Left ventricle myocardium superior (tissue), 1 donor: Measurements from ENCODE around the gene E4F1. TPM values are rescaled to one million over a fixed set of nuclear protein-coding genes. Genes with fewer than 3 reads are reported as not detected.

Experiments used
- ATAC-seq: fragments of 200-7000 bp; cut with Tn5 transposase; one replicate; pipeline ENCODE4 v1.9.1; 2020; ENCODE audit warnings: mild to moderate bottlenecking, moderate library complexity
- DNase-seq: peaks from one replicate; pipeline ENCODE4 v3.0.0-alpha.2; 2020
- intact Hi-C: fragments of 100-400 bp; cut with micrococcal nuclease; formaldehyde crosslinking; loops from one replicate; pipeline ENCODE4 v1.11.0; 2022
- total RNA-seq: library from RNA; stranded (reverse); fragmentation: NEBNext Ultra II Directional; extraction: Animal tissue kit (Norgen Biotek cat#: 25700); gene quantifications from one replicate; pipeline ENCODE4 v1.2.1, GENCODE V29; 2021
- donor health status: DM: no; HTN: yes; CAD: no; lungs with severe emphysema.

E4F1 gene
- total RNA-seq, 1 donor from 2014 or later: 14.2 TPM

DNA sequence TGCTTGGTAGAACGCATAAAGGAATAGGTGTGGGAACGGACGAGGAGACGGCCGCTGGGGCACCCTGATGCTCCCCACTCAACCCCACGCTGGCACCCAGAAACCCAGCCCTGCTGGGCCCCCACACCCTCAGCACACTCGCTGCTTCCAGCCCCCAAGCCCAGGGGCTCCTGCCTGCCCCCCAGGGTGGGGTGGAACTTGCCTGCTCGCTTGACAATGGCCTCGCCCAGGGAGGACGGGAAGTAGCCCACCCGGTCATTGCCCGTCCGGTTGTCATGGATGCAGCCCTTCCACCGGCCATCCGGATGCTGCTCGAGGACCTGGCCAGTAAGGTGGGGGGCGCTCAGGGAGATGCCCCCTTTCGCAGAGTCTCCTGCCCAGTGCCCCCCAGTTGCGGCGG, 36.9 kb upstream of the E4F1 start:
- no peak for ATAC-seq
- intact Hi-C loops: no loop called here
- no peak for DNase-seq

DNA sequence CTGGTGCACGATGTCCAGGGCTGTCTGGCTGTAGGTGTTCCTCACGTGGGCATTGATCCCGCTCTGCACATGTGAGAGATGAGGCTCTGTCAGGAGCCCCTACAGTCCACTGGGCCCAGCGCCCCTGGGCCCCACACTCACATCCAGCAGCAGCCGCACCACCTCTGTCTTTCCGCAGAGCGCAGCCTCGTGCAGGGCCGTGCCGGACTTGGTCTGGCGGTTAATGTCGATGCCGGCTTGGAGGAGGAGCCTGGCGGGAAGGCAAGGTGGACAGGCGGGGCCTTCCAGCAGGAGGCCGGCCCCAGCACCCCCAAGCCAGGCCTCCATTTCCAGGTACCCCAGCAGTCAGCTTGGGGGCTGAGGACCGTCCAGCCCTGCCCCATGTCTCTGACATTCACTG, 36.2 kb upstream of the E4F1 start:
- intact Hi-C loops: no loop called here
- no peak for ATAC-seq
- DNase-seq: no peak

GRCh38 chr16:2188395-2188794, 35.0 kb upstream of the E4F1 start:
- intact Hi-C loops: no loop called here
- ATAC-seq (no peak), DNase-seq (no peak)

- DNase-seq: no peak
- ATAC-seq: no peak
- intact Hi-C loops: no loop called here
These were observed 34.0 kb upstream of the E4F1 start for GRCh38 chr16:2189252-2189893.

- intact Hi-C loops: no loop called here
- ATAC-seq: no peak
- no peak for DNase-seq
These were observed 33.3 kb upstream of the E4F1 start for GRCh38 chr16:2190002-2190658.

DNA sequence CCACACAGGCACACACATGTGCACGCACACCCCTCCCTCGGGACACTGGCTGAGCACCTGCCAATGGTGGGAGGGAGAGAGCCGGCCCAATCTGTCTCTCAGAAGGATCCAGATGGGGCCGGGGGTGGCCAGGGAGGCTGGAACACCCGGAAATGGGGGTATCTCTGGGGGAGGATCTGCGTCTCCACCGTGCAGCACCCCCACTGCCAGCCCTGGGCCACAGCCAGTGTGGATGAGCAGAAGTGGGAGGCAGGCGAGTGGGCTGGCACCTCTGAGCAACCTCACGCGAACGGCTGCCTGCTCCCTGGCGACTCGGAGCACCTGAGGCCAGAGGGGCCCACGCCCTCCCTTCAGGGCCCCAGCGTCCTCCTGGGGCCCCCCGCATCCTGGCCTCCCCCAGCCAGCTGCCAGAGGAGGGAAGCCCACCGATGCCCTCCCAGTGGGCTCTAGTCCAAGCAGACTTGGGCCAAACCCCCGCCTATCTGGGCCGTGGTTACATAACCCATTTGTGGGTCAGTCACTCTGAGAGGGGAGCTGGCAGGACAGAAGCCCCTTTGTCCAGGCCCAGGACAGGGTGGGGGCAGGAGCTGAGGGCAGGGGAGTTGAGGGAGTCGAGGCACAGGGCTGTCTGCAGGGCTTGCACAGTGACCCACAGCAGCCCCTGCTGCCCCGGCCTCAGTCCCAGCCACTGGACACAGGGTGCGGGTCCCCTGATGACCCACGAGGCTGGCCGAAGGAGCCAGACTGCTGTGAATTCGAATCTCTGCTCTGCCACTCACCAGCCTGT, 32.5 kb upstream of the E4F1 start:
- intact Hi-C loops: no loop called here
- ATAC-seq (no peak), DNase-seq (no peak)

GRCh38 chr16:2191446-2191706, 32.0 kb upstream of the E4F1 start:
- DNase-seq (peak; percentile 54), ATAC-seq (peak; percentile 59)
- intact Hi-C loops: no loop called here

DNA sequence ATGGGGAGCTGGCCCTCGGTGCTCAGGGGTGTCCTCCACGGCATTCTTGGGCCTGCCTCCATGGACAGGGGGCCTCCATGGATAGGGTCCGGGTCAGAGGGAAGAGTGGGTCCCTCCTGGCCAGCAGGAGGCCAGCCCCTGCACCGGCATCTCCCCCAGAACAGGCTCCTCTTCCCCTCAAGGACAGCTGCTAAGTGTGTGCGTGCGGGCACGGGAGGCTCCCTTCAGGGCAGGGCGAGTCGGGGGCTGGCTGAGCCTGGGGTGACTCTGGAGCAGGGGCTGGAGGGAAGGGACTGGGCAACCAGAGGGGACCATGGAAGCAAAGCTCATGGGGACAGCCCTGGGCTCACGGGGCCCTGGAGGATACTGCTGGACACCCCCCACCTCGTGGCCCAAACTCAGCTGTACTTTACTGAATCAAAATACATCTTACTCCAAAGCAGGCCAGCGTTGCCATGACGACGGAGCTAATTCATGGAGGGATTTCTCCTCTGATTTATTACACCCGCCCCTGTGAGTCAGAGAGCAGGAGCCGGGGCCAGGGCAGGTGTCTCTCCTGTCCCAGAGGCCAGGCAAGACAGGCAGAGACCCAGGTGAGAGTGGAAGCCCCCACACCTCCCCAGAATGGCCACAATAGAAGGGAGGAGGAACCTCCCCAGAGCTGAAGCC, 29.1 kb upstream of the E4F1 start:
- ATAC-seq (no peak), DNase-seq (no peak)
- intact Hi-C loops: no loop called here

DNA sequence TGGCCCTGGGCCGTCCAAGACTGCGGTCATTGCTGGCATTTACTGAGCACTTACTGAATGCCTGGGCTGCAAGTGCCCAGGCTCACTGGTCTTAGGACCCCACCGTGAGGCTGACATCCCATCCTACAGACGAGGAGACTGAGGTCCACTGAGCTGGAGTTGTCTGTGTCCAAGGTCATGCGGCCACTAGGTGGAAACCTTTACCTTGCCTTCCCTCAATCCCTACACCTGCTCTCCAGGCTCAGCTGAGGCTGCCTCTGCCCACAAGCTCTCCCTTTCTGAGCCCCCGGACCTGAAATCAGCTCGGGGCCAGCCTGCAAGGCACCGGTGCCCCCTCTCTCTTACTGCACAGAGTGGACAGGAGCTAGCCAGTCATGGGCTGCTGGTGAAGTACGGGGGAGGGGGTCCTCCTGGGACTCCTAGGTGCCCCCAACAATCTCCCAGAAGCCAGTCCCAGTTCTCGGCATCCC, 28.5 kb upstream of the E4F1 start:
- intact Hi-C loops: no loop called here
- peak; percentile 53 for ATAC-seq
- no peak for DNase-seq

- ATAC-seq (no peak), DNase-seq (no peak)
- intact Hi-C loops: no loop called here
These were observed 27.8 kb upstream of the E4F1 start for GRCh38 chr16:2195322-2196161.

DNA sequence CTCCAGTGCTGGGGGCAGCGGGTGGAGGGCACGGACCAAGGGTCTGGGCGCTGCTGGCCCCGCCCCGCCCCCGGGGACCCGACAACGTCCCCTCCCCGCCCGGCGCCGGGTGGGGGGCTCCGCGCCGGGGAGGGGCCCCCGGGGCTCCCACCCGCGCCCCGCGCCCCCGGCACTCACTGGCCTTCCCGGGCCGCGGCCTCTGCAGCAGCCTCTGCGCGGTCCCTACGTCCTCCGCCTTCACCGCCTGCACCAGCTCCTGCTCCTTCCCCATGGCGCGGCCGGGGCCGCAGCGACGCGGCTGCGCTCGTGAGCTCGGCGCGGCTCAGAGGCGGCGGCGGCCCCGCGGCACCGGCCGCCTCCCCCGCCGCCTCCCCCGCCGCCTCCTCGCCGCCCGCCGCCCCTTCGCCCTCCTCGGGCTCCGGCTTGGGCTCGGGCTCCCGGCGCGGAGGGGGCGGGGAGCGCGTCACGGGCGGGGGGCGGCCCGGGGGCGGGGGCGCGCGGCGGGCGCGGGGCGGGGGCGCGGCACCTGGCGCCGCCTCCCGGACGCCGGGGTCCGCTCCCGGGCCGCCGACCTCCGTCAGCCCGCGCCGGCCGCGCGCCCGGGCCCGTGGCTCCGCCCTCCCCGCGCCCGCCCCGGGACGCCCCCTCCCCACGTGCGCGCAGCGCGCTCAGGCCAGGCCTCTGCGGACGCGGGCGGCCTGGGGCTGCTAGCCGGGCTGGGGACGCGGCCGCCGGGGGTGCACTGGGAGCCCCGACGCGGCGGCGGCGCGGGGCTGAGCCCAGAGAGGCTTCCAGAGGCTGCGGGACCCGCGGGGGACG, 27.0 kb upstream of the E4F1 start, which contains the start of gene CASKIN1:
TSS of gene CASKIN1 (minus strand) at position 444 of the 819 bp plus-strand sequence. CDS start at position 271, 173 bp downstream.
- intact Hi-C loops: no loop called here
- no peak for ATAC-seq
- no peak for DNase-seq

GRCh38 chr16:2196981-2197511, 26.3 kb upstream of the E4F1 start:
- intact Hi-C loops: no loop called here

GRCh38 chr16:2197765-2198164, 25.6 kb upstream of the E4F1 start:
- no peak for ATAC-seq
- intact Hi-C loops: no loop called here
- no peak for DNase-seq

More at GRCh38 chr16:2196981-2197511, 26.3 kb upstream of the E4F1 start:
- DNase-seq: no peak
- no peak for ATAC-seq

- DNase-seq (no peak), ATAC-seq (no peak)
- intact Hi-C loops: no loop called here
These were observed 25.1 kb upstream of the E4F1 start for GRCh38 chr16:2198283-2198682.

- ATAC-seq: no peak
- intact Hi-C loops: no loop called here
- DNase-seq: no peak
These were observed 24.3 kb upstream of the E4F1 start for GRCh38 chr16:2199095-2199494.

GRCh38 chr16:2199621-2200139, 23.7 kb upstream of the E4F1 start:
- no peak for ATAC-seq
- intact Hi-C loops: no loop called here
- no peak for DNase-seq

DNA sequence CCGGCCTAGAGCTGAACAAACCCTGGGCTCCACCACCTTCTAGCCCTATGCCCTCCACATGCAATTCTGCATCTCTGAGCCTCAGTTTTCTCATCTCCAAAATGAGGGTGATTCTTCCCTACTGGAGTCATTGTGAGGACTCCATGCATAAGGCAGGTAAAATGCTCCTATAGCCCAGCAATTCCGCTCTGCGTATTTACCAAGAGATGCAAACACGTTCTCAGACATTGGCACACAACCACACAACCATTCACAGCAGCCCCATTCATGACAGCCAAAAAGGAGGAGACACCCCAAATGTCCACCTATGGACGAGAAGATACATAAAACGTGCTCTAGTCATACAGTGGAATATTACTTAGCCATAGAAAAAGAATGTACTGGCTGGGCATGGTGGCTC, 23.1 kb upstream of the E4F1 start:
- intact Hi-C loops: no loop called here
- no peak for DNase-seq
- no peak for ATAC-seq
